NCI-H82 (cell line): ENCODE data around the gene CCDC9B.

ENCODE experiments used
- DNase-seq: peaks from one replicate; lab custom pipeline; 2025; lab: John Stamatoyannopoulos, UW

CCDC9B gene

GRCh38 chr15:40290545-40290917, 50.2 kb downstream of the CCDC9B start:
- no peak for DNase-seq

- DNase-seq: no peak
Measured at GRCh38 chr15:40289140-40289775, 51.5 kb downstream of the CCDC9B start.

- no peak for DNase-seq
Measured at GRCh38 chr15:40287968-40288367, 52.8 kb downstream of the CCDC9B start.

- DNase-seq: no peak
Measured at GRCh38 chr15:40287505-40287904, 53.2 kb downstream of the CCDC9B start.

- DNase-seq: no peak
Measured at GRCh38 chr15:40286794-40287193, 53.9 kb downstream of the CCDC9B start.

- peak; percentile 14 for DNase-seq
Measured at GRCh38 chr15:40286061-40286532, 54.6 kb downstream of the CCDC9B start.

- DNase-seq: no peak
Measured at GRCh38 chr15:40285554-40286011, 55.2 kb downstream of the CCDC9B start.

GRCh38 chr15:40285151-40285550, 55.6 kb downstream of the CCDC9B start:
- no peak for DNase-seq

GRCh38 chr15:40283615-40284300, 57.0 kb downstream of the CCDC9B start:
- DNase-seq: no peak

- peak; percentile 63 for DNase-seq
Measured at GRCh38 chr15:40282869-40283614, 57.7 kb downstream of the CCDC9B start, which contains the start of gene ANKRD63. TSS of gene ANKRD63 (minus strand) at chr15:40283064. CDS start at chr15:40282586, 478 bp downstream.

- DNase-seq: peak; percentile 65
Measured at GRCh38 chr15:40282147-40282868, 58.4 kb downstream of the CCDC9B start.

- DNase-seq: no peak
Measured at GRCh38 chr15:40281801-40282146, 59.0 kb downstream of the CCDC9B start.
